GM18873 (cell line): ENCODE results near the gene ADAM17.
"Not testable (repeated sequence)": the region's sequence is repeated elsewhere in the genome, so short reads cannot be mapped to it uniquely, and the experiment has no call there.

Experiments used
- ATAC-seq: cut with Tn5 transposase; IDR thresholded peaks from one replicate; pipeline ENCODE4 v1.9.1; 2021; ENCODE audit warnings: mild to moderate bottlenecking, moderate library complexity, moderate number of reproducible peaks; ENCODE audit not compliant: unreplicated experiment, low FRiP score

The ADAM17 gene

DNA sequence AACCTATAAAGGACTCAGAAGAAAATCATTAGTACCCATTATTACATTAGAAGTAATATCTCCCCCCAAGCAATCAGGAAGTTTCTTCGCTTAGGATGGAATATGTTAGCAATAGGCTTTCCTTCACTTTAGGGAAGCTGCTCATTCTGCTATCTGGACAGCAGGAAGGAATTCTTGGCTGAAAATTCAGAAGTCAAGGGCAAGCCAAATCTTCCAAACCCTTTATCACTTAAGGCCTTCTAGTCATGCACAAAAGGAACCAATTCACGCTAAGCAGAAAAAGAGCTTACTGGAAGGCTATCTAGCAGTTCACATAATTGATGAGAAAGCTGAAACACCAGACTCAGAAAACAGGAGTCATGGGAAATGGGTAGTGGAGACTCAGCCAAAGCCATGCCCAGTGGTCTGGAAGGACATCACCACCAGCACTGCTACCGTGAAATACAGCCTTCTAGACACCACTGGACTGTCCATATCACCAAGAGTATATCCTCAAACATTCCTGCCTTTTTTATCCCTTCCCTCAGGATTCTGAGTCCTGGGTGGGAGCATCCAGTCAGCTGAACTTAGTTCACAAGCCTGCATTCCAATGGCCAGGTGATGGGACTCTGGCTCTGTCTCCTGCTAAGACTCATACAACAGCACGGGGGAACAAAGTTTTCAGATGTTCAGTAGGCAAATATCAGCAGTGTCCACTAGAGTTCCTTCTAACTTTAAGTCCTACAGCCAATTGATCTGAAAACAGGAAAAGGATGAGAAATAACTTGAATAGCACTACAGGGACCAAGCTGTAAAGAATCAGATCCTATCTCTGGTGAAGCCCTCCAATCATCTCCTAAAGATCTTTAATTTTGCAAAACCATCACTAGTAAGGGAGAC is 14.8 kb upstream of the ADAM17 start:
- no peak for ATAC-seq

DNA sequence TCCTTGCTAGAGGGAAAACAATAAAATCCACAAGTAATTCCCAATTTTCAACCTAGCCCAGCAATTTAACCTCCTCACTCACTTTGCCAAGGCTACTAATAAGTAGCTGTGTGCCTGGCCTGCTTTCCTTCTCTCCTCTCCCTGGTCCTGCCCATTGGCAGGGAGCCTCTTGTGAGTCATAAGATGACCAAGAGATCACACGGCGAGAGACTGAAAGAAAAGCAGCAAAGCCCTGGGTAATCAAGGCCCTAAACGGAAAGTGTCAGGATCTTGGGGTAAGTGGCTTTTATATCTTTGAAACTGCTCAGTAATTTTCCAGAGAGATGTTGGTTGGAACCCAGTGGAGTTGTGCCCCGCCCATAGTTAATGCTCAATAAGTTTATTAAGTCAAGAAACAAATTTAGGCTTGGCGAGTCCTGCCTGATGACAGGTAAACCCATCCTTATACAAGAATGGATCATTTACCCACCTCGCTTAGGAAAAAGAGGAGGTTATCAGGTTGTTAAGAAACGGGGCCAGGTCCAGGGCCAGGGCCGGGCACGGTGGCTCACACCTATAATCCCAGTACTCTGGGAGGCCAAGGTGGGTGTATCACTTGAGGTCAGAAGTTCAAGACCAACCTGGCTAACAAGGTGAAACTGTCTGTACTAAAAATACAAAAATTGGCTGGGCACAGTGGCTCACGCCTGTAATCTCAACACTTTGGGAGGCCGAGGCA is 10.0 kb upstream of the ADAM17 start:
- no peak for ATAC-seq

DNA sequence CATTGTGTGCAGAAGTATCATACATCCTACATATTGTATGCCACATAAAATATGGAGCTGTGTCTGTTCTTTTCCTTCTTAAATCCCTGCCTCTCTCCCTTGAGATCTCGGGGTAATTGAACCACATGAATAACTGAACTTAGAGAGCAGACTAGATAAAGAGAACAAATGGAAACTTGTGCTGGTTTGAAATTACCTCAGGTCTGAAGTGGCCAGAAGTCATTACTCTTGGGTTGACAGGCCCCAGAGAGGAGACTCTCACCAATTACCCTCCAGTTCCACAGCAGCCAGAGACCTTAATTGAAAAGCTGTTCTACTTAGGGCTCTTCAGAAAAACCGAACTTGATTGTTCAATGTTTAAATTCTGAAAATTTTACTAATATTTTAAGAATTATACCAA is 5.0 kb upstream of the ADAM17 start:
- no peak for ATAC-seq

DNA sequence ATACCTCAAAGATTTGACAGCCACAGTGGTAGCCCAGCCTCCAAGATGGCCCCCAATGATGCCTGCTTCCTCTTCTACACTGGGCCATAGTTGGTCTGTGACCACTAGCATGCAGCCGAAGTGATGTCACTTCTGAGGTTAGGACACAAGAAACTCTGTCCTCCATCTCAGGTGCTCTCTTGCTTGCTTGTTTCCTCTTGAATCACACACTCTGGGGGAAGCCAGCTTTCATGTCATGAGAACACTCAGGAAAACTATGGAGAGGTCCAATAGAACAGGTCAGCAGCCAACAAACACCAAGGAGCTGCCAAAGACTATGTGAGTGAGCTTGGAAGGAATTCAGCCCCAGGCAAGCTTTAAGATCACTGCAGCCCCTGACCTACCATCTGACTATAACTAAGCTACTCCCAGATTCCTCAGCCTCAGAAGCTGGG is 3.3 kb upstream of the ADAM17 start:
- ATAC-seq = no peak

DNA sequence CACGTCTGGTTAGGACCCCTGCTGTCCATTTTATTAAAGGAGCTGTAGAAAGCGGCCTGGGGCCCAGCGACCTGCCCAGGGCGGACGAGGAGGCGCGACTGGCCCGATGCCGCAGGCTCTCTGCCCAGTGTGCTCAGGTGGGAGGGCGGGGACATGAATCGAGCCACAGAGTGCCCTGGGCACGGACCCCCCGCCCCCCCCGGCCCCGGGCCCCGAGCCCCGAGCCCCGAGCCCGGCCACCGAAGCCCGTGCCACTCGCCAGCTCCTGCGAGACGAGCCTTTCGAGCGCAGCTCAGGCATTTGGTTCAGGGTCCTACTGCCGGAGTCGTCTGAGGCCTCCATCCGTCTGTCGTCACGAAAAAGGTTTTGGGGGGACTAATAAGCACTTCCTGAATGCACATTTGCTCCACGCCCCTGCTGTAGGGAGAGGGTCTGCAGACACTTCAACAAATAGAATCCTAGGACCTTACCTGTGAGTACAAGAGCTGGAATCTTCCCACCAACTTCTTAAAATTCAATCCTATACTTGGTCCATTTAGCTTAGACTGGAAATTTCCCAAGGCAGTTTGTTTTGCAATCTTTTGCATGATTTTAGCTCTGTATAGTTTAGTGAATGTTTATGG is 602 bp upstream of the ADAM17 start:
- peak; percentile 20 for ATAC-seq

DNA sequence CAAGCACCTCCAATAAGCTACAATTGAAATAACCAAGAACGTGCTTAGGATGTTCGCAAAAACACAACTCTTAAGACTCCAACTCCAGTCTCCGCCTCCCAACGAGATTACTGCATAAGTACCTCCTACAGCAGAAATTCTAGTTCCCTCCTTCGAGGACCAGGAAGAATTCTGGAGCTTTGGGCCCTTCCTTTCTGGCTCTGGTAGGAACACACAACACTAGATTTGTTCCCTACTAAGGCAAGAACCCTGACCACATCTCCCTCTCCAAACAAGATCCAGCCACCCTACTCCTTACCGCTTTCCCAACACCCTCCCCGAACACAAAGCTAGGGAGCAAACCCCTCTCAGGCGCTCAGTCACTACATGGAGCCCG is 721 bp downstream of the ADAM17 start:
- ATAC-seq = no peak

DNA sequence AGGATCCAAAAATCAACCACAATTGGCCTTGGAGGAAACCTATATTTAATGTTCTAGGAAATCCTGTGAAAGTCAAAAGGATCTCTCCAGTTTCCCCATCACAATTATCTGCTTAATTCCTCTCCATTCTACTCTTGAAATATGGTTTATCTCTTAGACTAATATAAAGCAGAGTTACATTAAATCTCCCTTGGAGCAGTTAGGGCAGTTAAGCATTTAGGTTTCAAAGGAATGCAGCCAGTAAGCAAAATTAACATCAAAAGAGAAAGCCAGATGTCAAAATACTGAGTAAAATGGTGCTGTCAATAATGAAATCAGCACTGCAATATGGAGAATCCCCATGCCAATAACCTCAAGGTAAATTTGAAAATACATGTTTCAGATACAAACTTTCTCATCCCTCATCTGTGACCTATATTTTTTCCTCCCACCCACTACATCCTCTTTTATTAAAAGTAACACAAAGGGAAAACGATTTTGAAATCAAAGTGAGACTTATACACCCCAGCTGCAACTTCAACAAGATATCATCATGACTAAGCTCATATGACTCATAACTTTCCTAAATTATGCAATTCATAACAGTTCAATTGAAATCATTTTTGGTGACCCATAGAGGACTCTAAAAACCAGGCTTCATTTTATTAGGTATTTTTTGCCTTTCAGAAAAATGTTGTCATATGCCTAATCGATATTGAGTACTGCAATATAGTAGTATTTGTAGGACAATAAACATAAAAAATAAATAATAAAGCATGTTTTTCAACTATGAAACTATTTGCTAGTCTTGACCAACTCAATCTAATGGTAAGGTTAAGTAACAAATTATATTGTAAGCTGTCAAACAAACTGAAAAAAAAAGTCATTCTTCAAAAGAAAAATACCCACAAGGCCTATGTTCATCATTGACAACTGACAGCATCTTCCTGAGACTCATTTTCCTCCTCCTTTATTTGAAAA is 3.1 kb downstream of the ADAM17 start:
- ATAC-seq = no peak

DNA sequence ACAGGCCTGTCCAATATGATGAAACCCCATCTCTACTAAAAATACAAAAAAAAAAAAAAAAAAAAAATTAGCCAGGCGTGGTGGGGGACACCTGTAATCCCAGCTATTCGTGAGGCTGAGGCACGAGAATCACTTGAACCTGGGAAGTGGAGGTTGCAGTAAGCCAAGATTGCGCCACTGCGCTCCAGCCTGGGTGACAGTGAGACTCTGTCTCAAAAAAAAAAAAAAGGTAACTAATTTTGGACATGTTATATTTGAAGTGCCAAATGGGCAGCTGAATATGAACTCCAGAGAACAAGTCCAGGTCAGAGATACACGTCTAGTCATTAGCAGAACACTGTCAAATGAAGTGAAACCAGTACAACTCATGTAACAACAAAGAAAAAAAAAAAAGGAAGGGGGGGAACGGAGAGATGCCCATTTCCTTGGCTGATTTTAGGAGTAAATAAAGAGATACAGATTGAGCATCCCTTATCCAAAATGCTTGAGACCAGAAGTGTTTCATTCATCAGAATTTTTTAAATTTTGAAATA is 4.7 kb downstream of the ADAM17 start:
- not testable (repeated sequence) for ATAC-seq

DNA sequence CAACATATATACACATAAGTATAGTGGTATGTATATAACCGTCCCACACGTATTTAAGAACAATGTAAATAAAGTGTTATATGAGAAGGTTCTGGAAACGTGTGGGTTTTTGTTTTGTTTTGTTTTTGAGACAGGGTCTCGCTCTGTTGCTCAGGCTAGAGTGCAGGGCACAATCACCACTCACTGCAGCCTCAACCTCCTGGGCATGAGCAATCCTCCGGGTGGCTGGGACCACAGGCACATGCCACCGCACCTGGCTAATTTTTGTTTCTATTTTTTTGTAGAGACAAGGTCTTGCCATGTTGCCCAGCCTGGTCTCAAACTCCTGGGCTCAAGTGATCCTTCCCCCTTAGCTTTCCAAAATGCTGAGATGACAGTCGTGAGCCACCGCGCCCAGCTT is 6.2 kb downstream of the ADAM17 start:
- no peak for ATAC-seq

DNA sequence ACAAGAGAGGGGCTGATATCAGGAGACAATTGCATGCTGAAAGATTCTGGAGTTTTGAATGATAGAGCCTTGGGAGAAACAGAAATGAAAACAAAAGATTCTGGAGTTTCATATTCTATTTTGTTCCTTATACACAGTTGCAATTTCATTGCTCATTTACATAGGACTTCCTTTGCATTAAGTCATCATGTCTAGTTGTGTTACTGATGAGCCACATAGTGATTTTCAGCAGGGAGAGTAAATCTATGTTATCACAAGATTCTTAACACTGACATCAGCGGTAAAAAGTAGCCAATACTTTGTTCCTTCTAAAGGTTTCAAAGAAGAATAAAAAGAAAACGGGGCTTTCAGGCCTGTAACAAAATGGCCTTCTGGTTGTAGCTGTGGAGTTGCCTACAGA is 7.1 kb downstream of the ADAM17 start:
- peak; percentile 45 for ATAC-seq

DNA sequence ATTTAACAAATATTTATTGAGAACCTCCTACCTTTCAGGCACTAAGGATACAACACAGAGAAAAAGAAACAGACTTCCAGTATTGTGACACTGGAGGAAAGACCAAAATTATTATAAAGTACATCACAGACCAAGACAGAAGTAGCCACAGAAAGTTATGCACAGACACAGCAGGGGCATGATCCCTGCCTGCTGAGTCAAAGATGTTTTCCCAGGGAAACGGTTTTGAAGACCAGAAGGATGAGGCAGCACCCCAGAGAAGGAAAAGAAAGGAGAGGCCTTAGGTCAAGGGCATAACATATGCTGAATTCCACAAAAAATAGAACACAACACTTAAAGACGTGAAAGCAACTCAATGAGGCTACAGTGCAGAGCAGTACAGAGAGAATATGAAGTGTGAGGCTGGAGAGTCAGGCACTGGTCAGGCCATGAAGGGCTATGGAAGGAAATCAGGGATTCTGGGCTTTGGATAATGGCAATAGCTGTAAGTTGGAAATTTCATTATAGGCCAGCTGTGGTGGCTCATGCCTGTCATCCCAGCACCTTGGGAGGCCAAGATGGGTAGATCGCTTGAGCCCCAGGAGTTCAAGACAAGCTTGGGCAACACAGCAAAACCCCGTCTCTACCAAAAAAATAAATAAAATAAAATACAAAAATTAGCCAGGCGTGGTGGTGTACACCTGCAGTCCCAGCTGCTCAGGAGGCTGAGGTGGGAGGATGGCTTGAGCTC is 8.2 kb downstream of the ADAM17 start:
- no peak for ATAC-seq

DNA sequence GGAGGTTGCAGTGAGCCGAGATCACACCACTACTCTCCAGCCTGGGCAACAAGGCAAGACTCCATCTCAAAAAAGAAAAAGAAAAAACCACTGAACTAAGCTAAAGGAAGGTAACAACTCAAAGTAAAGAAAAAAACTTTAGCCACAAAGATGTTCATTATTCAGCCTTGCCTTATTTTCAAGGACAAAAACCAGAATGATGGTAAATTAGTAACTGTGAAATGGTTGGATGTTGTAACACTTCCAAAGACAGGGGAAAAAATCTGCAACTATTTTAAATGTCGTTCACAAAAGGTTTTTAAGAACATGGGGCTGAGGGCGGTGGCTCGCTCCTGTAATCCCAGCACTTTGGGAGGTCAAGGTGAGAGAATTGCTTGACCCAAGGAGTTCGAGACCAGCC is 10.1 kb downstream of the ADAM17 start:
- ATAC-seq = no peak

DNA sequence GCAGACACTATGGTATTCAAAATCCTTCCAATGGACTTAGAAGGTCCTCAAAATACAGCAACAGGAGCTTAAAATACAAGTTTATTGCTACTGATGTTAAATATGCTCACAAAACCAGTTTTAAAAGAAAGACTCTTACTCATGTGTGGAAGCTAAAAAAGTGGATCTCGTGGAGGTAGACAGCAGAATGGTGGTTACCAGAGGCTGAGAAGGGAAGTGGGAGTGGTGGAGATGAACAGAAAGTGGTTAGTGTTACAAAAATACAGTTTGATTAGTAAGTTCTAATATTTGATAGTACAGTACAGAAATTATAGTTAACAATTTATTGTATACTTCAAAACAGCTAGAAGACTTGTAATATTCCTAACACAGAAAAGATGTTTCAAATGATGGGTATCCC is 12.1 kb downstream of the ADAM17 start:
- no peak for ATAC-seq

DNA sequence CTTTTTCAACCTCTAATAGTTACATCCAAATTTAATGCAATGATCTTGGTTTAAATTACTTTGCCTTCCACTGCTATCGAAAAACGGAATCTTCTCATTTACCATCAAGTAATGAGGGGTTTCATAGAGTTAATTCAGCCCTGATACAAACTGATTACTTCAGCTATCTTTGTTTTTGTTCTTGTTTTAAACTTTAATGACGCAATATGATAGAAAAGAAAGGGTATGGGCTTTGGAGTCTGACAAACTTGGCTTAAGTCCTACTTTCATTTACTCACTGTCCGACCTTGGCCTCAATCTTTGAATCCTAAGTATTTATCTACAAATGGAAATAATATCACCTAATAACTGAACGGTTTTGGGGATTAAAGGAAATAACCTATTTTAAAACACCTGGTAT is 16.1 kb downstream of the ADAM17 start:
- ATAC-seq = no peak

DNA sequence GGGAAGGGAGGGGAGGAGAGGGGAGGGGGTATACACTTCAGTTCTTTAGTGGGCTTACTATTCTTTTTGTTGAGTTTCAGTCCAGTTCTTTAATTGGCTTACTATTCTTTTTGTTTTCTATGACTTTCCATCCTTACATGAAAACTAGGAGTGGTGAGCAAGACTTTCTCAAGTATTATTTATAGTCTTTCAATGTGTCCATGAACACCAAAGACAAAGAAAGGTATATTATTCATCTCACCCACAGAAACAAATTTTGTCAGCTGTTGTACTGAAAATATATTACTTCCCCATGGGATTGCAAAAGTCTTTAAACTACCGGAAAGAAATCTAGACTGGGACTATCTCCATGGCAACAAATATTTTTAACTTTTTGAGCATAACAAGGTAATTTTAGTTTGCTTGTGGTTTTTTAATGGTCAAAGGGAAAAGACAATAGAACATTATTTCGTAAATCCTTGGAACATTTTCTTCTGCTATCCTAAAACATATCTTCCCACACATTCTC is 17.6 kb downstream of the ADAM17 start:
- no peak for ATAC-seq

DNA sequence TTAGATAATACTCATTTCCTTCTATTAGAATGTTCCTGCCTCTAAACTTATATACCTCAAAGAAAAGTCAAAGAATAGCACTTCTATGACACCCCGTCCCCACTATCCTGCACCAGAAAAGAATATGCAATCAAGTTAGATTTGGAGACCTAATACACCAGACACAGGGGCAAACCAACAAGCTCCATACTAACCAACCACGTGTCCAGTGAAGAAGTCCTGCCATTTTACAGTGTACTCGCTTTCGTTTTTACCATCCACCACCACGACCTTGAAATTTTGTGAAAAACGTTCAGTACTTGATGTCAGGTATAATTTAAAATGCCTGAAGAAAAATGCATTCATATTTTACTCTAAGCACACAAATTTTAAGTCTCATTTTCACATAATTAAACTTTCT is 19.1 kb downstream of the ADAM17 start:
- no peak for ATAC-seq

DNA sequence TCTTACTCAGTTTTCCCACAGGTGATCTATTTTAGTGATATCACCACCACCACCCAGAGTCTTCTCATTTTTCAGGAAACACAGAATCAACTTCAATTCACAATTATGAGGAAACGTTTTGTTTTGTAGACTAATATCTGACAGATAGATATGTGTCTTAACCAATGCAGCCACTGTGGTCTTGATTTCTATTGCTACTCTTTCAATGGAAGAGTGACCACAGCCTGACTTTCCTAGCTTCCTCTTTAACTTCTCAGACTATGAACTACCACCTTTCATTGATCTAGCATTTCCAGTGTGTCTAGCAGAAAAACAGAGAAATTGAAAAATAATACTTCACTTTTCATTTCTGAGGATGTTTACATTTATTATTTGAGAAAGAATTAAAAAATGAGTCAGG is 20.5 kb downstream of the ADAM17 start:
- ATAC-seq = no peak

DNA sequence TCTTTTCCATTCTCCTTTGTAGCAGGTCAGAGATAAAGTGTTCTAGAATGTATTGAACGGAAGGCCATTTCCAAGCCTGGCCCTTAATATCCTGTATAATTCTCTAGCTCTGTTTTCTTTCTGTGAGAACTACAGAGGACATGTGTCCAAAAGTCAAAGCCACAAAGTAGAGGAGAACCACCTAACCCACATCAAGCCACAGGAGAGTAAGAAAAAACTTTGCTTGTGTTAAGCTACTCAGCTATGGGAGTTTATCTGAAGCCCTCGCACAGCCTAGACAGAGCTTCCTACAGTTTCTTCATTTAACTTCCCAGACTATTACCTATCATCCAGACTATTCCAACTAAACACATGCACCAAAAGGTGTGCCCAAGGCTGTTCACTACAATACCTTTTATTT is 22.0 kb downstream of the ADAM17 start:
- no peak for ATAC-seq

DNA sequence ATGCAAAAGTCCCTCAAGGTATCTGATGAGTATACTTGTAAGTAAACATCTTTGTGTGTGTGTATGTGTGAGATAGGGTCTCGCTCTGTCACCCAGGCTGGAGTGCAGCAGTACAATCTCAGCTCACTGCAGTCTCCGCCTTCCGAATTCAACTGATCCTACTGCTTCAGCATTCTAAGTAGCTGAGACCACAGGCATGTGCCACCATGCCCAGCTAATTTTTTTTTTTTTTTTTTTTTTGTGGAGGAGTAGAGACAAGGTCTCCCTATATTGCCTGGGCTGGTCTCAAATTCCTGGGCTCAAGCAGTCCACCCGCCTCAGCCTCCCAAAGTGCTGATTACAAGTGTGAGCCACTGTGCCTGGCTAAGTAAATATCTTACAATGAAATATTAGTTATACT is 23.2 kb downstream of the ADAM17 start:
- no peak for ATAC-seq
